ENCODE data around the gene RPL29. TPM values are rescaled to one million over a fixed set of nuclear protein-coding genes. Genes with fewer than 3 reads are reported as not detected.
"Not testable (repeated sequence)": the region's sequence is repeated elsewhere in the genome, so short reads cannot be mapped to it uniquely, and the experiment has no call there.

RPL29 gene
- total RNA-seq: 1,000 to 10,000 TPM; 1,502 to 1,507 TPM

- H3K27me3 Mint-ChIP-seq: no peaks in the 10 kb centered on the region
- H3K36me3 Mint-ChIP-seq: peaks cover 47% of the 10 kb centered on the region
- peak within 1 kb of the TSS; percentile 99 for H3K27ac Mint-ChIP-seq
- H3K4me1 Mint-ChIP-seq (ENCODE audit: low read depth): peaks cover 34% of the 10 kb centered on the region
- CTCF ChIA-PET: interaction anchor here (0.6 to 5.8 kb wide), 7 partner anchors 13 to 159 kb away, joined by 3 to 42 read pairs (median 7); partner anchors contain the start of genes ABHD14B, ACY1, DUSP7 and PARP3
- peak within 1 kb of the TSS; percentile 98 for H3K4me3 Mint-ChIP-seq
- peak; percentile 96 for DNase-seq
- POLR2A ChIA-PET: interaction anchor here (0.6 to 2.5 kb wide), 16 partner anchors 9 to 485 kb away, joined by 3 to 45 read pairs (median 6); partner anchors contain the start of genes ABHD14B, ACY1, DUSP7 and PARP3
- no peaks in the 10 kb centered on the region for H3K9me3 Mint-ChIP-seq
- intact Hi-C loops (cut with micrococcal nuclease): loop anchor here (1.0 to 5.0 kb wide), 5 partner anchors 12 to 603 kb away; partner anchors contain the start of genes ABHD14A, ABHD14B, ACY1 and PARP3
These were observed at the start of gene RPL29 for GRCh38 chr3:51995346-51996163. RPL29 (minus strand) TSS chr3:51995895; CDS start chr3:51995461, 434 bp downstream.

- H3K9me3 Mint-ChIP-seq: no peaks in the 10 kb centered on the region
- no peak overlapping the region for H3K27ac Mint-ChIP-seq
- intact Hi-C loops (cut with micrococcal nuclease): no loop called here
- no peak for DNase-seq
- H3K4me3 Mint-ChIP-seq: no peak overlapping the region
- ChIA-PET POLR2A (no interaction called here), CTCF (no interaction called here)
- H3K36me3 Mint-ChIP-seq: no peaks in the 10 kb centered on the region
- H3K4me1 Mint-ChIP-seq (ENCODE audit: low read depth): peaks cover 12% of the 10 kb centered on the region
- no peaks in the 10 kb centered on the region for H3K27me3 Mint-ChIP-seq
These were observed 49.3 kb upstream of the RPL29 start for GRCh38 chr3:52044869-52045619.

- CTCF ChIA-PET: no interaction called here
- Mint-ChIP-seq H3K27me3 (no peaks in the 10 kb centered on the region), H3K27ac (no peak overlapping the region), H3K4me1 (ENCODE audit: low read depth) (peaks cover 6% of the 10 kb centered on the region), H3K4me3 (no peak overlapping the region), H3K36me3 (no peaks in the 10 kb centered on the region), H3K9me3 (no peaks in the 10 kb centered on the region)
- POLR2A ChIA-PET: no interaction called here
- intact Hi-C loops (cut with micrococcal nuclease): no loop called here
- no peak for DNase-seq
These were observed 48.1 kb upstream of the RPL29 start for GRCh38 chr3:52043750-52044149.

GRCh38 chr3:52043039-52043438 lies 47.3 kb upstream of the RPL29 start:
- intact Hi-C loops (cut with micrococcal nuclease); H3K27ac Mint-ChIP-seq; H3K36me3 Mint-ChIP-seq; H3K9me3 Mint-ChIP-seq; H3K4me1 Mint-ChIP-seq (ENCODE audit: low read depth); CTCF ChIA-PET; H3K27me3 Mint-ChIP-seq; DNase-seq; H3K4me3 Mint-ChIP-seq: not testable (repeated sequence)
- POLR2A ChIA-PET: interaction anchor here (0.7 kb wide), 1 partner anchor 352 kb away, joined by 4 read pairs; no protein-coding TSS in a partner anchor

GRCh38 chr3:52041118-52041731 lies 45.5 kb upstream of the RPL29 start:
- POLR2A ChIA-PET: no interaction called here
- no peak overlapping the region for H3K27ac Mint-ChIP-seq
- intact Hi-C loops (cut with micrococcal nuclease): no loop called here
- peaks cover 6% of the 10 kb centered on the region for H3K4me1 Mint-ChIP-seq (ENCODE audit: low read depth)
- no peaks in the 10 kb centered on the region for H3K36me3 Mint-ChIP-seq
- H3K9me3 Mint-ChIP-seq: no peaks in the 10 kb centered on the region
- no peak for DNase-seq
- H3K27me3 Mint-ChIP-seq: no peaks in the 10 kb centered on the region
- CTCF ChIA-PET: interaction anchor here (0.8 to 2.2 kb wide), 3 partner anchors 16 to 82 kb away, joined by 3 to 8 read pairs (median 3); no protein-coding TSS in a partner anchor
- no peak overlapping the region for H3K4me3 Mint-ChIP-seq

- Mint-ChIP-seq H3K27ac (no peak overlapping the region), H3K4me1 (ENCODE audit: low read depth) (peaks cover 6% of the 10 kb centered on the region), H3K4me3 (no peak overlapping the region), H3K27me3 (no peaks in the 10 kb centered on the region), H3K36me3 (no peaks in the 10 kb centered on the region), H3K9me3 (no peaks in the 10 kb centered on the region)
- ChIA-PET POLR2A (no interaction called here), CTCF (interaction anchor here (1.0 to 2.2 kb wide), 3 partner anchors 39 to 104 kb away, joined by 3 to 8 read pairs (median 3); no protein-coding TSS in a partner anchor)
- intact Hi-C loops (cut with micrococcal nuclease): no loop called here
- DNase-seq: no peak
These were observed 44.9 kb upstream of the RPL29 start for GRCh38 chr3:52040600-52040999.

- no peak for DNase-seq
- ChIA-PET POLR2A (no interaction called here), CTCF (interaction anchor here (1.3 kb wide), 1 partner anchor 105 kb away, joined by 3 read pairs; no protein-coding TSS in a partner anchor)
- no peaks in the 10 kb centered on the region for H3K9me3 Mint-ChIP-seq
- peaks cover 6% of the 10 kb centered on the region for H3K4me1 Mint-ChIP-seq (ENCODE audit: low read depth)
- no peak overlapping the region for H3K4me3 Mint-ChIP-seq
- no peaks in the 10 kb centered on the region for H3K36me3 Mint-ChIP-seq
- no peak overlapping the region for H3K27ac Mint-ChIP-seq
- intact Hi-C loops (cut with micrococcal nuclease): no loop called here
- no peaks in the 10 kb centered on the region for H3K27me3 Mint-ChIP-seq
These were observed 44.2 kb upstream of the RPL29 start for GRCh38 chr3:52039846-52040245.

GRCh38 chr3:52039426-52039825 lies 43.7 kb upstream of the RPL29 start:
- Mint-ChIP-seq H3K27ac (no peak overlapping the region), H3K36me3 (no peaks in the 10 kb centered on the region), H3K4me3 (no peak overlapping the region), H3K27me3 (no peaks in the 10 kb centered on the region), H3K9me3 (no peaks in the 10 kb centered on the region), H3K4me1 (ENCODE audit: low read depth) (peaks cover 6% of the 10 kb centered on the region)
- no peak for DNase-seq
- intact Hi-C loops (cut with micrococcal nuclease): no loop called here
- ChIA-PET CTCF (interaction anchor here (1.1 to 1.3 kb wide), 2 partner anchors 84 to 105 kb away, joined by 3 read pairs; no protein-coding TSS in a partner anchor), POLR2A (no interaction called here)

GRCh38 chr3:52038227-52038626 lies 42.5 kb upstream of the RPL29 start:
- no peak overlapping the region for H3K27ac Mint-ChIP-seq
- no peaks in the 10 kb centered on the region for H3K36me3 Mint-ChIP-seq
- H3K27me3 Mint-ChIP-seq: no peaks in the 10 kb centered on the region
- DNase-seq: no peak
- peaks cover 6% of the 10 kb centered on the region for H3K4me1 Mint-ChIP-seq (ENCODE audit: low read depth)
- no peaks in the 10 kb centered on the region for H3K9me3 Mint-ChIP-seq
- ChIA-PET CTCF (interaction anchor here (1.1 to 1.2 kb wide), 3 partner anchors 15 to 182 kb away, joined by 3 read pairs; no protein-coding TSS in a partner anchor), POLR2A (no interaction called here)
- no peak overlapping the region for H3K4me3 Mint-ChIP-seq
- intact Hi-C loops (cut with micrococcal nuclease): no loop called here

GRCh38 chr3:52037291-52037690 lies 41.6 kb upstream of the RPL29 start:
- Mint-ChIP-seq H3K4me1 (ENCODE audit: low read depth) (peaks cover 6% of the 10 kb centered on the region), H3K27ac (no peak overlapping the region), H3K27me3 (no peaks in the 10 kb centered on the region), H3K36me3 (no peaks in the 10 kb centered on the region), H3K9me3 (no peaks in the 10 kb centered on the region), H3K4me3 (no peak overlapping the region)
- ChIA-PET POLR2A (no interaction called here), CTCF (interaction anchor here (1.1 to 1.2 kb wide), 2 partner anchors 16 to 183 kb away, joined by 3 read pairs; no protein-coding TSS in a partner anchor)
- intact Hi-C loops (cut with micrococcal nuclease): no loop called here
- no peak for DNase-seq

GRCh38 chr3:52036829-52037228 lies 41.1 kb upstream of the RPL29 start:
- ChIA-PET CTCF (interaction anchor here (1.6 kb wide), 1 partner anchor 16 kb away, joined by 6 read pairs; no protein-coding TSS in a partner anchor), POLR2A (interaction anchor here (1.1 kb wide), 1 partner anchor 19 kb away, joined by 3 read pairs; the partner anchor contains the start of gene DUSP7)
- no peak for DNase-seq
- intact Hi-C loops (cut with micrococcal nuclease): no loop called here
- Mint-ChIP-seq H3K27me3 (no peaks in the 10 kb centered on the region), H3K9me3 (no peaks in the 10 kb centered on the region), H3K27ac (no peak overlapping the region), H3K4me3 (no peak overlapping the region), H3K36me3 (no peaks in the 10 kb centered on the region), H3K4me1 (ENCODE audit: low read depth) (peaks cover 2% of the 10 kb centered on the region)

Measured in activated CD4-positive, alpha-beta memory T cell treated with anti-CD3 and anti-CD28 coated beads for 36 hours (primary cell).